Endothelial cell (in vitro differentiated cells): ENCODE measurements around the gene NOG. TPM values are rescaled to one million over a fixed set of nuclear protein-coding genes. Genes with fewer than 3 reads are reported as not detected.

Experiments used
- DNase-seq: peaks from one replicate; pipeline ENCODE4 v3.0.0; 2021; ENCODE audit warnings: low spot score
- H3K27ac Mint-ChIP-seq: one replicate; pipeline ENCODE4 v1.8.0; 2021; ENCODE audit warnings: mixed read lengths, inconsistent platforms; ENCODE audit not compliant: unreplicated experiment
- H3K27me3 Mint-ChIP-seq: one replicate; pipeline ENCODE4 v1.8.0; 2021; ENCODE audit warnings: mild to moderate bottlenecking, moderate library complexity, mixed read lengths, inconsistent platforms; ENCODE audit not compliant: unreplicated experiment
- H3K36me3 Mint-ChIP-seq: one replicate; pipeline ENCODE4 v1.8.0; 2021; ENCODE audit warnings: mild to moderate bottlenecking, low read depth, mixed read lengths, inconsistent platforms; ENCODE audit not compliant: unreplicated experiment
- H3K4me1 Mint-ChIP-seq: one replicate; pipeline ENCODE4 v1.8.0; 2021; ENCODE audit warnings: mild to moderate bottlenecking, mixed read lengths, inconsistent platforms; ENCODE audit not compliant: unreplicated experiment
- H3K4me3 Mint-ChIP-seq: one replicate; pipeline ENCODE4 v1.8.0; 2021; ENCODE audit warnings: mild to moderate bottlenecking, mixed read lengths, inconsistent platforms; ENCODE audit not compliant: unreplicated experiment
- H3K9me3 Mint-ChIP-seq: one replicate; pipeline ENCODE4 v1.8.0; 2021; ENCODE audit warnings: mixed read lengths, inconsistent platforms; ENCODE audit not compliant: unreplicated experiment
- total RNA-seq: library from RNA; stranded (reverse); fragmentation: NEBNext Ultra II Directional; extraction: Animal tissue kit (Norgen Biotek cat#: 25700); gene quantifications from one replicate; pipeline ENCODE4 v1.2.1, GENCODE V29; 2021; ENCODE audit not compliant: unreplicated experiment
- TF ChIP-seq, protein P1 (sequence below): fragments of 200-600 bp; sonication (generic); IDR thresholded peaks from one replicate; pipeline ENCODE4 v1.5.0; 2021; ENCODE audit warnings: antibody characterized with exemption; ENCODE audit not compliant: unreplicated experiment

The NOG gene
- total RNA-seq, 1 donor from 2014 or later: not detected

- H3K4me3 Mint-ChIP-seq: peak overlapping the region; percentile 86
- TF ChIP-seq, protein P1, sequence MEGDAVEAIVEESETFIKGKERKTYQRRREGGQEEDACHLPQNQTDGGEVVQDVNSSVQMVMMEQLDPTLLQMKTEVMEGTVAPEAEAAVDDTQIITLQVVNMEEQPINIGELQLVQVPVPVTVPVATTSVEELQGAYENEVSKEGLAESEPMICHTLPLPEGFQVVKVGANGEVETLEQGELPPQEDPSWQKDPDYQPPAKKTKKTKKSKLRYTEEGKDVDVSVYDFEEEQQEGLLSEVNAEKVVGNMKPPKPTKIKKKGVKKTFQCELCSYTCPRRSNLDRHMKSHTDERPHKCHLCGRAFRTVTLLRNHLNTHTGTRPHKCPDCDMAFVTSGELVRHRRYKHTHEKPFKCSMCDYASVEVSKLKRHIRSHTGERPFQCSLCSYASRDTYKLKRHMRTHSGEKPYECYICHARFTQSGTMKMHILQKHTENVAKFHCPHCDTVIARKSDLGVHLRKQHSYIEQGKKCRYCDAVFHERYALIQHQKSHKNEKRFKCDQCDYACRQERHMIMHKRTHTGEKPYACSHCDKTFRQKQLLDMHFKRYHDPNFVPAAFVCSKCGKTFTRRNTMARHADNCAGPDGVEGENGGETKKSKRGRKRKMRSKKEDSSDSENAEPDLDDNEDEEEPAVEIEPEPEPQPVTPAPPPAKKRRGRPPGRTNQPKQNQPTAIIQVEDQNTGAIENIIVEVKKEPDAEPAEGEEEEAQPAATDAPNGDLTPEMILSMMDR: no peak
- no peaks in the 10 kb centered on the region for H3K36me3 Mint-ChIP-seq
- H3K27ac Mint-ChIP-seq: no peak overlapping the region
- H3K4me1 Mint-ChIP-seq: peaks cover 13% of the 10 kb centered on the region
- H3K27me3 Mint-ChIP-seq: peaks cover 17% of the 10 kb centered on the region
- H3K9me3 Mint-ChIP-seq: no peaks in the 10 kb centered on the region
- DNase-seq: peak; percentile 15
Measured at GRCh38 chr17:56596691-56597494, 3.4 kb downstream of the NOG start.

- Mint-ChIP-seq H3K4me1 (peaks cover 11% of the 10 kb centered on the region), H3K27ac (no peak overlapping the region), H3K36me3 (no peaks in the 10 kb centered on the region), H3K9me3 (no peaks in the 10 kb centered on the region), H3K27me3 (peaks cover 12% of the 10 kb centered on the region), H3K4me3 (peak overlapping the region; percentile 86)
- peak; percentile 34 for DNase-seq
- TF ChIP-seq, protein P1: no peak
Measured at GRCh38 chr17:56597495-56597990, 4.0 kb downstream of the NOG start.

DNA sequence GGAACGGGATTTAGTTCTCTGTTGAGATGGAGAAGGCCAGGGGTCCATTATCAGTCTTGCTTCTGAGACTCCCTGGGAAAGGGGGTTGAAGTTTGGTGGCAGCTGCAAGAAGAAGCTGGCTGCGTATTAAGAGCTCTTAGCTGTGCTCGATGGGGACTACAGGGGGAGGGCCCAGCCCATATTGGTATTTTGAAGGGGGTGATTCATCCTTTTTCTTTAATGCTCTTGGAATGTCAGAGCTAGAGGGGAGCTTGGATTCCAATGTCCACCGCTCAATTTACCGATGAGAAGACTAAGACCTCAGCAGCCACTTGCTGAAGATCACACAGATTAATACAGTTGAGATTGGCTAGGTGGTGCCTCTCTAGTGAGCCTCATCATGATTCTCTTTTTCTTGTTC lies 5.0 kb downstream of the NOG start:
- H3K27me3 Mint-ChIP-seq: peaks cover 10% of the 10 kb centered on the region
- DNase-seq: no peak
- H3K36me3 Mint-ChIP-seq: no peaks in the 10 kb centered on the region
- no peaks in the 10 kb centered on the region for H3K9me3 Mint-ChIP-seq
- no peak overlapping the region for H3K4me3 Mint-ChIP-seq
- H3K4me1 Mint-ChIP-seq: peaks cover 11% of the 10 kb centered on the region
- H3K27ac Mint-ChIP-seq: no peak overlapping the region
- TF ChIP-seq, protein P1: no peak

- TF ChIP-seq, protein P1: no peak
- H3K9me3 Mint-ChIP-seq: no peaks in the 10 kb centered on the region
- no peak overlapping the region for H3K4me3 Mint-ChIP-seq
- no peak for DNase-seq
- peaks cover 10% of the 10 kb centered on the region for H3K27me3 Mint-ChIP-seq
- peaks cover 11% of the 10 kb centered on the region for H3K4me1 Mint-ChIP-seq
- H3K27ac Mint-ChIP-seq: no peak overlapping the region
- H3K36me3 Mint-ChIP-seq: no peaks in the 10 kb centered on the region
Measured at GRCh38 chr17:56599088-56599487, 5.6 kb downstream of the NOG start.

GRCh38 chr17:56599566-56599965 lies 6.1 kb downstream of the NOG start:
- Mint-ChIP-seq H3K4me3 (no peak overlapping the region), H3K36me3 (no peaks in the 10 kb centered on the region), H3K9me3 (no peaks in the 10 kb centered on the region), H3K27ac (no peak overlapping the region), H3K27me3 (peaks cover 10% of the 10 kb centered on the region), H3K4me1 (peaks cover 11% of the 10 kb centered on the region)
- TF ChIP-seq, protein P1: no peak
- no peak for DNase-seq
